Measurements from ENCODE around the gene CCDC51. TPM values are rescaled to one million over a fixed set of nuclear protein-coding genes. Genes with fewer than 3 reads are reported as not detected.

Gene CCDC51
- total and polyA plus RNA-seq, 9 of the 15 experiments (the other 6 are each of a cell fraction or from before 2014, with no cell fraction given): 6.5 to 18.6 (median 15.7) TPM

DNA sequence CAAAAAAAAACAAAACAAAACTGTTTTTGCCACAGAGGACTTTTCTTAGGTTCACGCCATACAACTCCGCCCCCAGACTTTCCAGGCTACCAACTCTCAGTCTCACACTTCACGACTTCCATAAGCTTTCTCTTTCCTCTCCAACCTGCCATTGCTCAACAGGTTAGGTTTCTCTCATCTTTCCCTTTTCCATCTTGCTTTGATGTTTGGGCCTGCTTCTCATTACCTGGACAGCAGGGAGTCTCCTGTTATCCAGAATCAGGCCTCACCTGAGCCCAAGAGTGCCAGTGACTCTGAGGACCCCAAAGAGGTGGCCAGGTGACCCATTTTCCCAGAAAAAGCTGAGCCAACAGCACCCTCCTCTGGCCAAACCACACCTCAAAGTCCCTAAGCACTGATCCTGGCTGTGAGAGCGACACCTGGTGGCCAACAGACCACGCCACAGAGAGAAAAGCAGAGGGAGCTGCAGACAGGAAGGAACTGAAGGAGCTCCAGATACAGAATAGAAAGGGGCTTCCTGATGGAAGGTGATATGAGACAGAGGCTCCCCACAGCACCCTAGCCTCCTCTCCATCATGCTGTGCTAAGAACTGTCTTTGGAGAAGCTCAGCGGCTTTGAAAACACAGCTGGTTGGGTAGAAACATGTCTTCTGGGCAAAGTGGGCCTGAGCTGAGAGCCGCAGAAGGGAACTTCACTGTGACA is 4.0 kb downstream of the CCDC51 start (continued):
- no peak for TF ChIP-seq MED1 (CRISPR knock-in tag; IDR thresholded peaks at IDR 0.05; ENCODE audit: borderline replicate concordance)
- no peak for TF ChIP-seq ZNF174 (CRISPR knock-in tag; IDR thresholded peaks at IDR 0.05)
- no peak for TF ChIP-seq ZNF24 (IDR thresholded peaks at IDR 0.05)
- TF ChIP-seq SMAD1 (IDR thresholded peaks at IDR 0.05; ENCODE audit: low read depth, low read length, partially characterized antibody): no peak
- no peak for TF ChIP-seq TEAD1 (CRISPR knock-in tag; IDR thresholded peaks at IDR 0.05)
- no peak for TF ChIP-seq ZNF764 (CRISPR knock-in tag; IDR thresholded peaks at IDR 0.05; ENCODE audit: low read depth)
- no peak for TF ChIP-seq GABPB2 (CRISPR knock-in tag; conservative IDR thresholded peaks at IDR 0.05)
- TF ChIP-seq ZNF23 (CRISPR knock-in tag; IDR thresholded peaks at IDR 0.05): no peak
- no peak for TF ChIP-seq ZNF449 (CRISPR knock-in tag; IDR thresholded peaks at IDR 0.05)
- TF ChIP-seq TBL1XR1 (IDR thresholded peaks at IDR 0.05; ENCODE audit: low read length in 2 of 2): no peak
- TF ChIP-seq, protein P1, sequence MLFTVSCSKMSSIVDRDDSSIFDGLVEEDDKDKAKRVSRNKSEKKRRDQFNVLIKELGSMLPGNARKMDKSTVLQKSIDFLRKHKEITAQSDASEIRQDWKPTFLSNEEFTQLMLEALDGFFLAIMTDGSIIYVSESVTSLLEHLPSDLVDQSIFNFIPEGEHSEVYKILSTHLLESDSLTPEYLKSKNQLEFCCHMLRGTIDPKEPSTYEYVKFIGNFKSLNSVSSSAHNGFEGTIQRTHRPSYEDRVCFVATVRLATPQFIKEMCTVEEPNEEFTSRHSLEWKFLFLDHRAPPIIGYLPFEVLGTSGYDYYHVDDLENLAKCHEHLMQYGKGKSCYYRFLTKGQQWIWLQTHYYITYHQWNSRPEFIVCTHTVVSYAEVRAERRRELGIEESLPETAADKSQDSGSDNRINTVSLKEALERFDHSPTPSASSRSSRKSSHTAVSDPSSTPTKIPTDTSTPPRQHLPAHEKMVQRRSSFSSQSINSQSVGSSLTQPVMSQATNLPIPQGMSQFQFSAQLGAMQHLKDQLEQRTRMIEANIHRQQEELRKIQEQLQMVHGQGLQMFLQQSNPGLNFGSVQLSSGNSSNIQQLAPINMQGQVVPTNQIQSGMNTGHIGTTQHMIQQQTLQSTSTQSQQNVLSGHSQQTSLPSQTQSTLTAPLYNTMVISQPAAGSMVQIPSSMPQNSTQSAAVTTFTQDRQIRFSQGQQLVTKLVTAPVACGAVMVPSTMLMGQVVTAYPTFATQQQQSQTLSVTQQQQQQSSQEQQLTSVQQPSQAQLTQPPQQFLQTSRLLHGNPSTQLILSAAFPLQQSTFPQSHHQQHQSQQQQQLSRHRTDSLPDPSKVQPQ (CRISPR knock-in tag; IDR thresholded peaks at IDR 0.05; ENCODE audit: borderline replicate concordance): no peak
- no peak for TF ChIP-seq MYNN (IDR thresholded peaks at IDR 0.05)
- no peak for TF ChIP-seq MYNN (CRISPR knock-in tag; IDR thresholded peaks at IDR 0.05)
- TF ChIP-seq, protein P2, sequence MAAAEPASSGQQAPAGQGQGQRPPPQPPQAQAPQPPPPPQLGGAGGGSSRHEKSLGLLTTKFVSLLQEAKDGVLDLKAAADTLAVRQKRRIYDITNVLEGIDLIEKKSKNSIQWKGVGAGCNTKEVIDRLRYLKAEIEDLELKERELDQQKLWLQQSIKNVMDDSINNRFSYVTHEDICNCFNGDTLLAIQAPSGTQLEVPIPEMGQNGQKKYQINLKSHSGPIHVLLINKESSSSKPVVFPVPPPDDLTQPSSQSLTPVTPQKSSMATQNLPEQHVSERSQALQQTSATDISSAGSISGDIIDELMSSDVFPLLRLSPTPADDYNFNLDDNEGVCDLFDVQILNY (CRISPR knock-in tag; IDR thresholded peaks at IDR 0.05): no peak
- TF ChIP-seq ZNF253 (CRISPR knock-in tag; conservative IDR thresholded peaks at IDR 0.05): no peak
- no peak for TF ChIP-seq MAFK (IDR thresholded peaks at IDR 0.05; ENCODE audit: low read length)
- TF ChIP-seq ARHGAP35 (IDR thresholded peaks at IDR 0.05; ENCODE audit: partially characterized antibody): no peak
- TF ChIP-seq DEAF1 (CRISPR knock-in tag; IDR thresholded peaks at IDR 0.05): peak; percentile 89
- TF ChIP-seq SMC3 (conservative IDR thresholded peaks at IDR 0.05; ENCODE audit: insufficient read depth, low read depth, low read length): peak; percentile 98
- TF ChIP-seq, protein P3, sequence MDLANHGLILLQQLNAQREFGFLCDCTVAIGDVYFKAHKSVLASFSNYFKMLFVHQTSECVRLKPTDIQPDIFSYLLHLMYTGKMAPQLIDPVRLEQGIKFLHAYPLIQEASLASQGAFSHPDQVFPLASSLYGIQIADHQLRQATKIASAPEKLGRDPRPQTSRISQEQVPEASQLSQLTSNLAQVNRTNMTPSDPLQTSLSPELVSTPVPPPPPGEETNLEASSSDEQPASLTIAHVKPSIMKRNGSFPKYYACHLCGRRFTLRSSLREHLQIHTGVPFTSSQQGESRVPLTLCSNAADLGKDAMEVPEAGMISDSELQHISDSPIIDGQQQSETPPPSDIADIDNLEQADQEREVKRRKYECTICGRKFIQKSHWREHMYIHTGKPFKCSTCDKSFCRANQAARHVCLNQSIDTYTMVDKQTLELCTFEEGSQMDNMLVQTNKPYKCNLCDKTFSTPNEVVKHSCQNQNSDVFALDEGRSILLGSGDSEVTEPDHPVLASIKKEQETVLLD (IDR thresholded peaks at IDR 0.05): no peak
- no peak for TF ChIP-seq CBX1 (IDR thresholded peaks at IDR 0.05; ENCODE audit: low read depth)
- TF ChIP-seq RFX5 (IDR thresholded peaks at IDR 0.05; ENCODE audit: low read depth, low read length): no peak

Data from K562 (cell line).